G401.6 (cell line): ENCODE data around the gene SLC38A3.

Experiments
- FAIRE-seq: peaks from 2 replicates; lab custom pipeline; 2012; peaks lifted over from hg19 to GRCh38; lab: Jason Lieb, UNC

The SLC38A3 gene

GRCh38 chr3:50269460-50269859, 64.4 kb downstream of the SLC38A3 start:
- no peak for FAIRE-seq

DNA sequence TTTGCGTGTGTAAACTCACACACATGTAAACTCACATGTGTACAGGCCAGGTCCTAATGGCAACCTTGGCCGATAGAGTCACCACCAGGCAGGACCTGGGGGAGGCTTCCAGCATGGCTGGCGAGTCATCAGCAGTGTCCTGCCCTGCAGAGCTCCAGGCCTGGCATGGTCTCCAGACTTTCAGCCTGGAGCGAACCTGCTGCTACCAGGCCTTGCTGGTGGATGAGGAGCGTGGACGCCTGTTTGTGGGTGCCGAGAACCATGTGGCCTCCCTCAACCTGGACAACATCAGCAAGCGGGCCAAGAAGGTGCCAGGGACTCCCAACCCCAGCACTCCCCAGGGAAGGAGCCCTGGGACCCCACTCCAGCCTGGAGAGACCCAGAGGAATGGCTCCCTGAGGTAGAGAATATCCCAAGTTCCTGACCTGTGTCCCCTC, 64.9 kb downstream of the SLC38A3 start:
- no peak for FAIRE-seq

DNA sequence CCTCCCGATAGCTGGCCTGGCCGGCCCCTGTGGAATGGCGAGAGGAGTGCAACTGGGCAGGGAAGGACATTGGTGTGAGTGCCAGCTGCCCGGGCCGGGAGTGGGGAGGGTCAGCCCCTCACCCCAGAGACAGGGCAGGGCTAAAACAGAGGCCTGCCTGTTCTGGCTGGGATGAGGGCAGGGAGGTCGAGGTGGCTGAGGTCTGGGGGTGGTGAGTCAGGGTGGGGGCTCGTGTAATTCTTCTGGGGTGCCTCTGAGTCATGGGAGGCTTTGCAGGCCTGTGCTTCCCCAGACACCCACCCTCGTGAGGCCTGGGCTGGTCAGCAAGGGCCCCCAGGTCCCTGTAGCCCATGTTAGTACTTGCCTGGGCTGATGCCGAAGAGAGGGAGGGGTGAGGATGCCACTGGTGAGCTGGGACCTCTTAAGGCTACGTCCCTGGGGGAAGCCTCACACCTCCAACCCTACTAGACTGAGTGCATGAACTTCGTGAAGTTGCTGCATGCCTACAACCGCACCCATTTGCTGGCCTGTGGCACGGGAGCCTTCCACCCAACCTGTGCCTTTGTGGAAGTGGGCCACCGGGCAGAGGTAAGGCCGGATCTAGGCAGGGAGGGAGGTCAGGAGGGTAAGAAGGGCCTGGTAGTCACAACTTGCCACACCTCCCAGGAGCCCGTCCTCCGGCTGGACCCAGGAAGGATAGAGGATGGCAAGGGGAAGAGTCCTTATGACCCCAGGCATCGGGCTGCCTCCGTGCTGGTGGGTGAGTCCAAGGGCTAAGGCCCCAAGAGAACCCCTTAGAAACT, 65.6 kb downstream of the SLC38A3 start:
- FAIRE-seq: no peak
